Vagina (tissue), 2 donors: Measurements from ENCODE around the gene TTBK1.

ENCODE experiments used
- CTCF ChIP-seq, 3 experiments: fragments of 450-650 bp in 2 of 3; fragments of 200-600 bp in 1 of 3; sonication (generic) in 1 of 3; IDR thresholded peaks; one replicate each; pipeline ENCODE4 v1.5.1; 2017 to 2019; ENCODE audit warnings: antibody characterized with exemption in 3 of 3, mild to moderate bottlenecking in 2 of 3, moderate library complexity in 2 of 3
- POLR2A ChIP-seq, 2 donors: fragments of 450-650 bp; IDR thresholded peaks; one replicate each; pipeline ENCODE4 v1.6.1; 2017; ENCODE audit warnings: antibody characterized with exemption in 2 of 2, mild to moderate bottlenecking in 2 of 2, moderate library complexity in 2 of 2
- POLR2AphosphoS5 ChIP-seq, 2 donors: sonication (generic); formaldehyde crosslinking; IDR thresholded peaks; one replicate each; pipeline ENCODE4 v1.9.0; 2017; ENCODE audit warnings: antibody characterized with exemption in 2 of 2, mild to moderate bottlenecking in 2 of 2, low read depth in 1 of 2; ENCODE audit not compliant: insufficient read depth in 1 of 2

DNA sequence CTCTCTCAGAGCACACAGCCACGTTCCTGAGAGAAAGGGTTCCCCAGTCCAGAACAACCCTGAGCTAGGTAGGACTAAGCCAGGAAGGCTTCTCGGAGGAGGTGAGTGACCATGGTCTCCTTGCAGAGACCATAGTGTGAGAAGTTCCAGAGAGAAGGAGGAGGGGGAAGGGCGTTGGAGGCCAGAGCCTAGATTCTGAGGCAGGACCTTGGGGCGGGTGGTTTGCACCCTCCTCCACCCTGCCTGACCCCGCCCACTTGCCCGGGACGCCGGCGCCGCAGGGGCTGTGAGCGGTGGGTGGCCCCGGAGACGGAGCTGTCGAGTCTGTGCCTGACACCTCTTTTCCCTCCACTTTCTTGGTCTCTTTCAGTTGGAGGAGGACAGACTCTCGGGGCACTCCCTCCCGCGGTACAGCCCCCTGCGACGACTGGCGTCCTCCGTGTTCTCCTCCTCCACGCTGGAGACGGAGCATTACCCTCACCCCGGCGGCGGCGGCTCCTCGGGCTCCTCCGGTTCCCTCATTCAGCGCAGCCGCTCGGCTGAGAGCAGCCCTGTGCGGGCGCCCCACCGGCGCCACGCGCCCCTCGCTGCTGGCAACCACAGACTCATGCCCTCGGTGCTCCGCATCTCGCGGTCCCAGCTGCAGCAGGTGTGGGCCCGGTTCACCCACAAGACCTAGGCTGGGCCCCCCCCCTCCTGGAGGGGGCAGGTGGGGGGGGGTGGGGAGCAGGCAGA, 26.2 kb downstream of the TTBK1 start:
- TF ChIP-seq CTCF (IDR thresholded peaks at IDR 0.05): no peak
- peak in 1 of 2 donors; percentile 14 for TF ChIP-seq POLR2AphosphoS5 (IDR thresholded peaks at IDR 0.05; ENCODE audit: insufficient read depth in 1 of 2, low read depth in 1 of 2)
- no peak for TF ChIP-seq POLR2A (IDR thresholded peaks at IDR 0.05)
